Fibroblast of lung (primary cell): ENCODE results near the gene DENND6B. TPM values are rescaled to one million over a fixed set of nuclear protein-coding genes. Genes with fewer than 3 reads are reported as not detected.

Experiments
- DNase-seq, 2 donors: peaks; one replicate each; pipeline versions ENCODE4 v3.0.0 to v3.0.0-alpha.2; 2010; ENCODE audit warnings: low read depth in 2 of 2
- H2AFZ ChIP-seq: 2 replicates; pipeline ENCODE4 v1.5.1; 2012; ENCODE audit warnings: low read length, control low read depth, inconsistent platforms
- H3K27ac ChIP-seq: 2 replicates; pipeline ENCODE4 v1.5.1; 2011; ENCODE audit warnings: low read length, control low read depth; ENCODE audit not compliant: insufficient read depth
- H3K27me3 ChIP-seq: 2 replicates; pipeline ENCODE4 v1.5.1; 2011; ENCODE audit warnings: mild to moderate bottlenecking, low read length; ENCODE audit not compliant: control insufficient read depth, insufficient read depth
- H3K36me3 ChIP-seq: 2 replicates; pipeline ENCODE4 v1.5.1; 2011; ENCODE audit warnings: low read length; ENCODE audit not compliant: control insufficient read depth, insufficient read depth
- H3K4me1 ChIP-seq: 2 replicates; pipeline ENCODE4 v1.5.1; 2011; ENCODE audit warnings: low read length; ENCODE audit not compliant: control insufficient read depth, insufficient read depth; ENCODE audit errors: extremely low read depth
- H3K4me2 ChIP-seq: 2 replicates; pipeline ENCODE4 v1.5.1; 2011; ENCODE audit warnings: low read length, control low read depth; ENCODE audit not compliant: insufficient read depth; ENCODE audit errors: extremely low read depth
- H3K4me3 ChIP-seq, 4 experiments: fragments of 200-600 bp in 1 of 4; sonication (generic) in 1 of 4; replicated peaks in 1 of 4; 2 replicates each; pipeline ENCODE4 v1.5.1; 2011 to 2016; ENCODE audit warnings: low read length in 4 of 4, low read depth in 3 of 4, mild to moderate bottlenecking in 3 of 4, control low read depth in 2 of 4, inconsistent platforms in 1 of 4, mixed read lengths in 1 of 4; ENCODE audit not compliant: insufficient read depth in 1 of 4; ENCODE audit errors: control extremely low read depth in 1 of 4
- H3K79me2 ChIP-seq: 2 replicates; pipeline ENCODE4 v1.5.1; 2012; ENCODE audit warnings: mild to moderate bottlenecking, low read length, inconsistent platforms; ENCODE audit not compliant: control insufficient read depth, insufficient read depth
- H3K9ac ChIP-seq: 2 replicates; pipeline ENCODE4 v1.5.1; 2011; ENCODE audit warnings: mild to moderate bottlenecking, low read length, control low read depth; ENCODE audit not compliant: insufficient read depth
- H3K9me3 ChIP-seq: 2 replicates; pipeline ENCODE4 v1.5.1; 2012; ENCODE audit warnings: low read depth, low read length; ENCODE audit not compliant: control insufficient read depth, insufficient read depth
- H4K20me1 ChIP-seq: 2 replicates; pipeline ENCODE4 v1.5.1; 2011; ENCODE audit warnings: low read length; ENCODE audit not compliant: control insufficient read depth, insufficient read depth; ENCODE audit errors: extremely low read depth
- CTCF ChIP-seq, 2 donors: IDR thresholded peaks in 1 of 2; conservative IDR thresholded peaks in 1 of 2; 1 replicate in 1 of 2; 2 replicates in 1 of 2; pipeline ENCODE4 v1.5.1; 2011 to 2012; ENCODE audit warnings: low read length in 2 of 2, control low read depth in 1 of 2, inconsistent platforms in 1 of 2, low read depth in 1 of 2, mild to moderate bottlenecking in 1 of 2
- EZH2 ChIP-seq: IDR thresholded peaks from 2 replicates; pipeline ENCODE4 v1.5.1; 2012; ENCODE audit warnings: low read length, control low read depth, mild to moderate bottlenecking; ENCODE audit errors: missing control alignments
- polyA plus RNA-seq, 2 donors: library from polyadenylated mRNA; depleted of rRNA in 1 of 2; stranded (reverse) in 1 of 2; unstranded in 1 of 2; fragments of >200 nt; gene quantifications; 2 replicates each; pipeline ENCODE4 v1.2.1, GENCODE V29; 2011 to 2012; ENCODE audit warnings: missing spikeins in 1 of 2
- total RNA-seq: library from RNA; depleted of rRNA; stranded (reverse); fragments of >200 nt; gene quantifications from 2 replicates; pipeline ENCODE4 v1.2.1, GENCODE V29; 2014

Gene DENND6B
- total and polyA plus RNA-seq, 2 donors (not counting 1 experiment from before 2014, with no cell fraction given) = 1.9 to 2.0 TPM

- Histone ChIP-seq H3K27me3 (no peaks in the 10 kb centered on the region), H4K20me1 (no peaks in the 10 kb centered on the region), H3K9ac (peak within 1 kb of the TSS; percentile 81), H3K79me2 (peaks cover 46% of the 10 kb centered on the region), H3K4me1 (peaks cover 43% of the 10 kb centered on the region), H3K36me3 (peaks cover 10% of the 10 kb centered on the region), H3K27ac (peak within 1 kb of the TSS; percentile 83), H2AFZ (no peak within 1 kb of the TSS), H3K9me3 (no peaks in the 10 kb centered on the region), H3K4me2 (peak within 1 kb of the TSS; percentile 52), H3K4me3 (peak within 1 kb of the TSS; percentile 70 to 96 (median 75))
- DNase-seq = peak; percentile 79 to 87
- no peak for TF ChIP-seq EZH2
- no peak for TF ChIP-seq CTCF (conservative IDR thresholded peaks at IDR 0.05 in 1 of 2, IDR thresholded peaks at IDR 0.05 in 1 of 2; ENCODE audit: low read depth in 1 of 2, low read length in 2 of 2)
Observed at GRCh38 chr22:50306753-50307749, 19.8 kb downstream of the DENND6B start, which contains the start of gene PLXNB2. TSS of gene PLXNB2 (minus strand) at chr22:50307646. CDS start at chr22:50290584, 17,062 bp downstream.

- H3K27ac ChIP-seq = peak overlapping the region; percentile 83
- H3K79me2 ChIP-seq = peaks cover 56% of the 10 kb centered on the region
- H2AFZ ChIP-seq = no peak overlapping the region
- H3K36me3 ChIP-seq = peaks cover 11% of the 10 kb centered on the region
- no peaks in the 10 kb centered on the region for H4K20me1 ChIP-seq
- H3K9me3 ChIP-seq = no peaks in the 10 kb centered on the region
- peak overlapping the region; percentile 81 for H3K9ac ChIP-seq
- H3K4me1 ChIP-seq = peaks cover 53% of the 10 kb centered on the region
- peak overlapping the region; percentile 72 to 96 (median 75) for H3K4me3 ChIP-seq
- no peak for TF ChIP-seq CTCF (conservative IDR thresholded peaks at IDR 0.05 in 1 of 2, IDR thresholded peaks at IDR 0.05 in 1 of 2; ENCODE audit: low read depth in 1 of 2, low read length in 2 of 2)
- TF ChIP-seq EZH2 = no peak
- no peaks in the 10 kb centered on the region for H3K27me3 ChIP-seq
- DNase-seq = peak; percentile 92 to 96
- H3K4me2 ChIP-seq = peak overlapping the region; percentile 95
Observed at GRCh38 chr22:50305923-50306566, 20.8 kb downstream of the DENND6B start.

- no peaks in the 10 kb centered on the region for H3K9me3 ChIP-seq
- peak overlapping the region; percentile 95 for H3K4me2 ChIP-seq
- peaks cover 56% of the 10 kb centered on the region for H3K4me1 ChIP-seq
- no peak overlapping the region for H2AFZ ChIP-seq
- H3K4me3 ChIP-seq = peak overlapping the region; percentile 72 to 96 (median 75)
- peaks cover 62% of the 10 kb centered on the region for H3K79me2 ChIP-seq
- H3K27me3 ChIP-seq = no peaks in the 10 kb centered on the region
- no peaks in the 10 kb centered on the region for H4K20me1 ChIP-seq
- H3K9ac ChIP-seq = peak overlapping the region; percentile 48
- H3K36me3 ChIP-seq = peaks cover 13% of the 10 kb centered on the region
- TF ChIP-seq CTCF (conservative IDR thresholded peaks at IDR 0.05 in 1 of 2, IDR thresholded peaks at IDR 0.05 in 1 of 2; ENCODE audit: low read depth in 1 of 2, low read length in 2 of 2) (no peak), EZH2 (no peak)
- DNase-seq = no peak
- peak overlapping the region; percentile 78 for H3K27ac ChIP-seq
Observed at GRCh38 chr22:50305393-50305922, 21.4 kb downstream of the DENND6B start.
